OCI-LY3 (cell line): Measurements from ENCODE around the gene HSD11B1L.

ENCODE experiments used
- H2AFZ ChIP-seq: fragments of 200-600, 300-600 bp; shearing (Covaris generic); 2 replicates; pipeline ENCODE4 v1.6.0; 2014; ENCODE audit warnings: antibody characterized with exemption, low read depth, low read length
- H3K27ac ChIP-seq: fragments of 200-600, 300-600 bp; sonication (generic); 2 replicates; pipeline ENCODE4 v1.5.1; 2014; ENCODE audit warnings: mild to moderate bottlenecking, low read length, moderate library complexity, mixed read lengths
- H3K27me3 ChIP-seq: fragments of 200-600, 300-600 bp; sonication (generic); 2 replicates; pipeline ENCODE4 v1.6.1; 2014; ENCODE audit warnings: low read depth, low read length, mixed read lengths
- H3K36me3 ChIP-seq: fragments of 200-600, 300-600 bp; sonication (generic); replicated peaks from 2 replicates; pipeline ENCODE3; 2014; ENCODE audit warnings: low read depth, low read length, mixed read lengths
- H3K4me1 ChIP-seq: fragments of 300-600, 200-600 bp; sonication (generic); 2 replicates; pipeline ENCODE4 v1.6.1; 2014; ENCODE audit warnings: low read length, mixed read lengths
- H3K4me2 ChIP-seq: fragments of 200-600, 300-600 bp; sonication (generic); 2 replicates; pipeline ENCODE4 v1.6.1; 2014; ENCODE audit warnings: low read length, mixed read lengths
- H3K4me3 ChIP-seq: fragments of 300-600, 200-600 bp; sonication (generic); 2 replicates; pipeline ENCODE4 v1.5.1; 2014; ENCODE audit warnings: antibody characterized with exemption, mild to moderate bottlenecking, low read length, moderate library complexity
- H3K79me2 ChIP-seq: fragments of 300-600, 200-600 bp; shearing (Covaris generic); 2 replicates; pipeline ENCODE4 v1.6.1; 2014; ENCODE audit warnings: mild to moderate bottlenecking, low read length, mixed read lengths
- H3K9ac ChIP-seq: fragments of 300-600, 200-600 bp; shearing (Covaris generic); 2 replicates; pipeline ENCODE4 v1.6.0; 2014; ENCODE audit warnings: mild to moderate bottlenecking, low read length, moderate library complexity
- H3K9me3 ChIP-seq: fragments of 200-600, 300-600 bp; shearing (Covaris generic); 2 replicates; pipeline ENCODE4 v1.6.1; 2014; ENCODE audit warnings: low read length, mixed read lengths; ENCODE audit not compliant: insufficient read depth
- H4K20me1 ChIP-seq: fragments of 200-600, 300-600 bp; sonication (generic); 2 replicates; pipeline ENCODE4 v1.6.1; 2016; ENCODE audit warnings: low read length, mixed read lengths; ENCODE audit not compliant: insufficient read depth
- EZH2phosphoT487 ChIP-seq: fragments of 200-600 bp; shearing (Covaris generic); IDR thresholded peaks from 2 replicates; pipeline ENCODE4 v1.6.1; 2018; ENCODE audit warnings: antibody characterized with exemption, mixed run types, low read depth
- TF ChIP-seq, protein P1 (sequence below): fragments of 200-600, 300-600 bp; sonication (generic); IDR thresholded peaks from 2 replicates; pipeline ENCODE4 v1.5.1; 2014; ENCODE audit warnings: antibody characterized with exemption, low read length, low read depth

HSD11B1L gene

GRCh38 chr19:5695649-5696195 is 14.9 kb downstream of the HSD11B1L start:
- Histone ChIP-seq H3K36me3 (peaks cover 81% of the 10 kb centered on the region), H3K79me2 (peaks cover 71% of the 10 kb centered on the region)
- TF ChIP-seq, protein P1, sequence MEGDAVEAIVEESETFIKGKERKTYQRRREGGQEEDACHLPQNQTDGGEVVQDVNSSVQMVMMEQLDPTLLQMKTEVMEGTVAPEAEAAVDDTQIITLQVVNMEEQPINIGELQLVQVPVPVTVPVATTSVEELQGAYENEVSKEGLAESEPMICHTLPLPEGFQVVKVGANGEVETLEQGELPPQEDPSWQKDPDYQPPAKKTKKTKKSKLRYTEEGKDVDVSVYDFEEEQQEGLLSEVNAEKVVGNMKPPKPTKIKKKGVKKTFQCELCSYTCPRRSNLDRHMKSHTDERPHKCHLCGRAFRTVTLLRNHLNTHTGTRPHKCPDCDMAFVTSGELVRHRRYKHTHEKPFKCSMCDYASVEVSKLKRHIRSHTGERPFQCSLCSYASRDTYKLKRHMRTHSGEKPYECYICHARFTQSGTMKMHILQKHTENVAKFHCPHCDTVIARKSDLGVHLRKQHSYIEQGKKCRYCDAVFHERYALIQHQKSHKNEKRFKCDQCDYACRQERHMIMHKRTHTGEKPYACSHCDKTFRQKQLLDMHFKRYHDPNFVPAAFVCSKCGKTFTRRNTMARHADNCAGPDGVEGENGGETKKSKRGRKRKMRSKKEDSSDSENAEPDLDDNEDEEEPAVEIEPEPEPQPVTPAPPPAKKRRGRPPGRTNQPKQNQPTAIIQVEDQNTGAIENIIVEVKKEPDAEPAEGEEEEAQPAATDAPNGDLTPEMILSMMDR = no peak
- no peak for TF ChIP-seq EZH2phosphoT487

DNA sequence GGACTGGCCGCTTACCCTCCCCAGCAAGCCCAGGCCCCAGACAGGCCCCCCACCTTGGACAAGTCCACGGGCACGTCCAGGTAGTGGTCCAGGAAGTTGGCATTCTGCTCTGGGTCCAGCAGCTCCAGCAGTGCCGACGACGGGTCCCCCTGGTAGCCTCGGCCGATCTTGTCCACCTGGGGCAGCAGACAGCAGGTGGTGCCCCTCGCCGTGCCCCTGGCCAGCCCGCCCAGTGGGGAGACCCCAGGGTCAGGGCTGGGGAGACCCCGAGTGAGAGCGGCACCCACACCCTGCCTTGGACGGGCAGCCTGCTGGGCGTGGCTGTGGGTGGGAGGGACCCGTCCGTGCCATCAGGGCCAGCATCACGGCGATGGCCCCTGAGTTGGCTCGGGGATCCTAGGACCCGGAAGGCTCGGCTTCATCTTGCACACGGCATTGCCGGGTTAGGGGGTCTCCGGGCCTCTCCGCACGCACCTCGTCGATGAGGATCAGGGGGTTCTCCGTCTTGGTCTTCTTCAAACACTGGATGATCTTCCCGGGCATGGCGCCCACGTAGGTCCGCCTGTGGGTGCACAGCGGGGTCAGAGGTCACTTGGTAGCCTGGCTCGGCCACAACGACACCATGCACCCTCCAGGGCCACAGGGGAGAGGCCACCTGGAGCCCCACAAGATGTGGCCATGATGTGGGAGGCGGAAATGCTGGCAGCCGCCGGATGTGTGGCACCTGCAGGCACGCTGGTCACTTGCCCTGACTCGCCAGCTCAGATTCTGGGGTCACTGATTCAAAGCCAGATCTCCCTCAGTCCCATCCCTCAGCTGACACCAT is 15.6 kb downstream of the HSD11B1L start:
- Histone ChIP-seq H3K9ac (no peak overlapping the region), H3K27ac (no peak overlapping the region), H3K36me3 (peaks cover 81% of the 10 kb centered on the region), H2AFZ (no peak overlapping the region), H3K4me1 (peaks cover 15% of the 10 kb centered on the region), H3K4me3 (no peak overlapping the region), H3K4me2 (no peak overlapping the region), H3K27me3 (no peaks in the 10 kb centered on the region), H3K9me3 (no peaks in the 10 kb centered on the region), H3K79me2 (peaks cover 65% of the 10 kb centered on the region), H4K20me1 (peaks cover 69% of the 10 kb centered on the region)
- TF ChIP-seq, protein P1 = no peak
- no peak for TF ChIP-seq EZH2phosphoT487

More at GRCh38 chr19:5695649-5696195, 14.9 kb downstream of the HSD11B1L start:
- Histone ChIP-seq H2AFZ (no peak overlapping the region), H3K4me2 (no peak overlapping the region), H3K9ac (no peak overlapping the region), H4K20me1 (peaks cover 75% of the 10 kb centered on the region), H3K27ac (no peak overlapping the region), H3K27me3 (no peaks in the 10 kb centered on the region), H3K4me1 (peaks cover 15% of the 10 kb centered on the region), H3K4me3 (no peak overlapping the region), H3K9me3 (no peaks in the 10 kb centered on the region)

DNA sequence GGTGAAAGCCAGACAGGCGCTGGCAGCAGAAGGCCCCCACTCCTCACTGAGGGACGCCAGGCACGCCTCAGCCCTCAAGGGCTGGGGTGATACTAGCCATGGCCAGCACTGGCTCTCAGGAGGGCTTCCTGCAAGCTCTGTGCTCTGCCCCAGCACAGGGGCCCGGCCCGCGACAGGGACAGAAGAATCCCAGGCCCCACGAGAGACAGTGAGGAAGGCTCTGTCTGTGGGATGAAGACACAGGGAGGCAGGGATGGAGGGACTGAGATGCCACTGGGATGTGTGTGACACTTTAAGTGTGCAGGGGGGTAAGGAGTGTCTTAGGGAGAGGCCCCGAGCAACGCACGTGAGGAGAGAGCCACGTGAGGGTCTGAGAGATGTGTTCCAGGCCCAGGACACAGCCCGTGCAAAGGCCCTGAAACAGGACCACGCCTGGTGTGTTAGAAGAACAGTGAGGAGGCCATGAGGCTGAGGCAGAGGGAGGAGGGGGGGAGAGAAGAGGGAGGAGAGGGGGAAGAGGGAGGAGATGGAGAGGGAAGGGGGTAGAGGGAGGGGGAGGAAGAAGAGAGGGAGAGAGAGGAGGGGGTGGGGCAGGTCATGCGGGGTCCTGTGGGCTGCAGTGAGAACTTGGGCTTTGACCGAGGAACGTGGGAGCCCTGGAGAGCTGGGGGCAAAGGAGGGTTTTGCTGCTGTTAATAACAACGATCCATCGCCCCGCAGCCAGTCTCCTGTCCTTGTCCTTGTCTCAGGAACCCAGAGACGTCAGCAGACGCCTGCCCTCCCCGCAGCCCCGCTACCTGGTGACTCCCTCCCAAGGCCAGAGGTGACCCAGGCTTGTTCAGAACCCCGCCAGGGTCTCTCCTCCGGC is 16.4 kb downstream of the HSD11B1L start:
- peaks cover 56% of the 10 kb centered on the region for H3K79me2 ChIP-seq
- no peak overlapping the region for H3K9ac ChIP-seq
- H4K20me1 ChIP-seq = peaks cover 61% of the 10 kb centered on the region
- TF ChIP-seq, protein P1 = no peak
- no peak for TF ChIP-seq EZH2phosphoT487
- no peaks in the 10 kb centered on the region for H3K27me3 ChIP-seq
- no peak overlapping the region for H2AFZ ChIP-seq
- no peak overlapping the region for H3K4me3 ChIP-seq
- H3K9me3 ChIP-seq = no peaks in the 10 kb centered on the region
- H3K4me1 ChIP-seq = peaks cover 9% of the 10 kb centered on the region
- no peak overlapping the region for H3K4me2 ChIP-seq
- no peak overlapping the region for H3K27ac ChIP-seq
- H3K36me3 ChIP-seq = peaks cover 72% of the 10 kb centered on the region
